IPS-11a (cell line): ENCODE measurements around the gene FRMD4A.
"Not testable (repeated sequence)": the region's sequence is repeated elsewhere in the genome, so short reads cannot be mapped to it uniquely, and the experiment has no call there.

ENCODE experiments used
- H3K4me3 ChIP-seq: one replicate; pipeline ENCODE4 v1.5.1; 2013; ENCODE audit warnings: low read depth, low read length, control low read depth

FRMD4A gene

DNA sequence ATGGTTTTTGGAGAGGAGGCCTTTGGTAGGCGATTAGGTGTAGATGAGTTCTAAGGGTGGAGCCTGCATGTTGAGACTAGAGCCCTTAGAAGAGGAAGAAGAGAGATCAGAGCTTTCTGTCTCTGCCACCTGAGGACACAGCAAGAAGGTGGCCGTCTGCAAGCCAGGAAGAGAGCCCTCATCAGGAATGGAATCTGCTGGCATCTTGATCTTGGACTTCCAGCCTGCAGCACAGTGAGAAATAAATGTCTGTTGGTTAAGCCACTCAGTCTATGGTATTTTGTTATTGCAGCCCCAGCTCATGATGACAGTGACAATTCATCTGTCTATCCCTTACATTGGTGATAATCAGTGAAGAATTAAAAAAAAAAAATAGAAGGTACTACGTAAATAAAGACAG, 408.8 kb downstream of the FRMD4A start:
- no peak overlapping the region for H3K4me3 ChIP-seq

- not testable (repeated sequence) for H3K4me3 ChIP-seq
Measured at GRCh38 chr10:13921131-13921530, 409.6 kb downstream of the FRMD4A start.

- no peak overlapping the region for H3K4me3 ChIP-seq
Measured at GRCh38 chr10:13920465-13920864, 410.3 kb downstream of the FRMD4A start.

- H3K4me3 ChIP-seq = no peak overlapping the region
Measured at GRCh38 chr10:13920031-13920430, 410.7 kb downstream of the FRMD4A start.

DNA sequence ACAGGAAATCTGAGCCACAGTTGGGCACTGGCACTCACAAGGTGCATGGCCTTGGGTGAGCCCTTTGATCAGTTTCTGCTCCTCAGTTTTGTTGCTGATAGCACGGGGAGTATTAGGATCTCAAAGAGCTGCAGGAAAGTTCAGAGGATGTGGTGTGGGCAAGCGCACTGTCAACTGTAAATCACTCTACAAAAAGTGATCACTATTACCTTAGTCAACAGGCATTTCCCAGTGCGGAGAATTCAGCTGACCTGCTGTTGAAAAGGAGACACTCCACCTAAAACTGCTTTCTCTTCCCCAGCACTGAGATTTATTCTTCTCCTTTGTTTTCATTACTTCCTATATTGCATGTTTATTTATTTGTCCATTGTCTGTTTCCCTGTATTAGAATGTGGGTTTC, 412.9 kb downstream of the FRMD4A start:
- H3K4me3 ChIP-seq = no peak overlapping the region

- no peak overlapping the region for H3K4me3 ChIP-seq
Measured at GRCh38 chr10:13916384-13916947, 414.3 kb downstream of the FRMD4A start.

GRCh38 chr10:13915710-13916109, 415.0 kb downstream of the FRMD4A start:
- no peak overlapping the region for H3K4me3 ChIP-seq

DNA sequence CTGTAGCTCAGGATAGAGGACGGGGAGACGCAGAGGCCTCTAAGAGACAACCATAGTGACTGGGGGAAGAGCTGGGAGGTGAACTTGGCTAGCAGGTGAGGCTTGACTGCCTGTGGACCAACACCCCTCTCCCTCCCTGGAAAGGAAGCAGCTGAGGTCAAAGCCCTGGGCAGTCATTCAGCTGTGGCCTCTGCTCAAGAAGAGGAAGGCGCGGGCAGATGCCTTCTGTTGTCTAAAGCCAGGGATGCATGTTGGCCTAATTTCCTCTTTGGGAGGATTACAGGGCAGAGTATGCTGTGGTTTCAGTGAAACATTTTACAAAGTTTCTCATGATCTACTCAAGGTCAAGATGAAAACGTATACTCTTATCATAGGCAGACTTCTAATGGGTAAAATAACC, 416.8 kb downstream of the FRMD4A start:
- H3K4me3 ChIP-seq = no peak overlapping the region

- H3K4me3 ChIP-seq = no peak overlapping the region
Measured at GRCh38 chr10:13911821-13912520, 418.8 kb downstream of the FRMD4A start.

DNA sequence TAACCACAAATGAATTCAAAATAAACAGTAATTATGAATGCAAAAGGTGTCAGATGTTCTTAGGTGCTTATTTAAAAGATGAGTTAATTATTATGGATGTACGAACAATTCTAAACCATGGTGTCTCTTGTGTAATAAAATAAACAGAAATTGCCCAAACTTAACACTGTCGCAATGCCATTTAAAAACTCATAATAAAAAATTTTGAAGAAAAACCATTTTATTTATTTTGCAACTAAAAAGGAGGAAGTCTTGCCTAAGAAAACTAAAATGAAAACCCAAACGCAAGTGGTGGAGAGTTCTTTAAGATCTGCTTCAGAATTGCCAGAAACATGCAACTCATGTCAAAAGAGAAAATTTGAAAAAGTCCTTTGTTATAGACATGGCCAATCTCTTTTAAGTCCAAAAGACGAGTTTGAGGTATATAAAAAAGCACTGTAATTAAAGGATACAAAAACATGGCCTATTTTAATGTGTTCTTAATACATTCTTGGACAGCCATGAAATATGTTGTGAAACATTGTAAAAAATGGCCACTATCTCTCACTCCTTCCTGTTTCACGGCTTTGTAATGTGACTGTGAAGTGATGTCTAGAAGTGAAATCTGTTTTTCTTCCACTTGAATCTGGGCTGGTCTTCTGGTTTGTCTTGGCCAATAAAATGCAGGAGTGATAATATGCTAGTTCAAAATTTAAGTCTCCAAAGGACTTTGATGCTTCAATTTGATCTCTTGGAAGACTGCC, 421.0 kb downstream of the FRMD4A start:
- H3K4me3 ChIP-seq = no peak overlapping the region

DNA sequence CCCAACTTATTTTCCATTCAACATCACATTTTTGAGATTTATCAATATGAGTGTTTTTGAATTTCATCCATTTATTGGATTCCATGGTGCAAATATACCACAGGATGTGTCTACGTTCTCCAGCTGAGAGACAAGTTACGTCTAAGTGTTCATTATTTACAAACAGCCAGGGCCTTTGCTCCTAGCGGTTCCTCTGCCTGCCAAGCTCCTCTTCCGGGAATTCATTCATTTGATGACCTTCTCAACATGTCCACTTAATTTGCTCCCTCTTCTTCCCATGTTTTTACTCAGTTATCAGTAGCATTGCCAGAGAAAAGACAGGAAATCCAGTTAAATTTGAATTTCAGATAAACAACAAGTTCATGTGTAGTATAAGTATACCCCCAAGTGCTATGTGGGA, 422.2 kb downstream of the FRMD4A start:
- H3K4me3 ChIP-seq = no peak overlapping the region

DNA sequence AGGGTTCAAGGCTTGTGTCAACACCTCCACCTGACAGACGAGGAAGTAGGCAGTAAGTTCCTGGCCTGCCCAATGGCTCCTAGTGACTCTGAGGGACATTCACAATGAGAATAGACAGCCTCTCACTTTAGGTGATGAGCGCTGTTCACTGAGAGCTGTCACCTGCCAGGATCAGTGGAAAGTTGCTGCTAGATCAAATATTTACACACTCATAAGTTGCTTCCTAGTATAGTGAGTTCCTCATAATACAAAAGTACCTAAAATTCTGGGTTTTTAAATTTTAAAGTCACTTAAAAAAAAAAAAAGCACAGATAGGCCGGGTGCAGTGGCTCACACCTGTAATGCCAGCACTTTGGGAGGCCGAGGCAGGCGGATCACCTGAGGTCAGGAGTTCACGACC, 423.2 kb downstream of the FRMD4A start:
- H3K4me3 ChIP-seq = no peak overlapping the region

GRCh38 chr10:13905281-13905680, 425.4 kb downstream of the FRMD4A start:
- H3K4me3 ChIP-seq = no peak overlapping the region

GRCh38 chr10:13904064-13904463, 426.7 kb downstream of the FRMD4A start:
- H3K4me3 ChIP-seq = no peak overlapping the region

- no peak overlapping the region for H3K4me3 ChIP-seq
Measured at GRCh38 chr10:13902868-13903587, 427.7 kb downstream of the FRMD4A start.

GRCh38 chr10:13899941-13900340, 430.8 kb downstream of the FRMD4A start:
- no peak overlapping the region for H3K4me3 ChIP-seq

GRCh38 chr10:13896146-13896545, 434.6 kb downstream of the FRMD4A start:
- not testable (repeated sequence) for H3K4me3 ChIP-seq

DNA sequence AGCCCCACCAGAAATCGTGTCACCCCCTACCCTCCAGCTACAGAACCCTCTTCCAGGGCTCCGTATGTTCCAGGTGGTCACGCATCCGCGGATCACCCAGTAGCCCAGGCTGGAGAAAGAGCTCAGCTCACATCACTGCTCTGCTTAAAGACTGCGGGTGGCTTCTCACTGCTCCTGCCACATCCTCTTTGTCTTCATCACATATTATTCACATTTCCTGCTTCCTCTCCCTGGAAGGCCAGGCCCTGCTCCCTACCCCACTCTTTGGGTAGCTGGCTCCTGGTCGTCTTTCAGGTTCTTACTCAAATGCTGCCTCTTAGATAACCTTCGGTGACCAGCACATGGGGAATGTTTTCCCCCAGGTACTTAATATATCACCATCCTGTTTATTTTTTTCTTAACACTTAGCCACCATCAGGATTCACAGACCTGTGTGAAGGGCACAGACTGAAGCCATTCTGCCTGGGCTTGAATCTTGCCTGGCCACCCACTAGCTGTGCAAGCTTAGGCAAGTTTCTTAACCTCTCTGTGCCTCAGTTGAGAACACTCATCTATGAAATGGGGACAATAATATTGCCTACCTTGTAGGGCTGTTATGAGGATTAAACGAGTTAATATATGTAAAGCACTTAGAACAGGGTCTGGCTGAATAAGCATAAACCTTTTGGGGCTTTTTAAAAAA, 436.2 kb downstream of the FRMD4A start:
- H3K4me3 ChIP-seq = no peak overlapping the region

DNA sequence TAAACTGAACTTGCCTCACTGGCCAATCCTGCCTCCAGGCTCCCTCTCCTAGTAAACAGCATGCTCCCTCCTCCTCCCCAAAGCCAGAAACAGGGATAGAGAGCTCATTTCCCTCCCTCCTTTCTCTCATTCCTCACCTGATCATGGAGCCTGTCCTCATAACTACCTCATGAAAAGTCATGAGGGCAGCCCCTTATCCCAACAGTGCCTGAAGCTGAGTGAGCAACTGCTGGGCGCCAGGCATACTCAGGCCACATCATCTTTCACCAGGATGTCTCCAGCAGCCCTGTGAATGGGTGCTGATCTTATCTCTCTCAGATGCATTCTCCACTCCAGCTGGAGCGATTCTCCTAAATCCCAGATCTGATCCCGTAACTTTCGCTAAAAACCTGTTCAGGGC, 436.8 kb downstream of the FRMD4A start:
- no peak overlapping the region for H3K4me3 ChIP-seq

DNA sequence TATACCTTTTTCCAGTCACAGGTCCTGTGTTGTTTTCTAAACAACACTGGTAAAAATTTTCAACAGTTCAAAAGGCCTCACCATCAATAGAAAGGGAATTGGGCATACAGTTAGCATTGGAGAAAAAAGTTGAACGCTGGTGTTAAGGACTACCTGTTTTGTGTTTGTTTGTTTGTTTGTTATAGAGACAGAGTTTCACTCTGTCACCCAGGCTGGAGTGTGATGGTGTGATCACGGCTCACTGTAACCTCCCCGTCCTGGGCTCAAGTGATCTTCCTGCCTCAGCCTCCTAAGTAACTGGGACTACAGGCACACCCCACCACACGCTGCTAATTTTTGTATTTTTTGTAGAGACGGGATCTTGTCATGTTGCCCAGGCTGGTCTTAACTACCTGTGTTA, 437.9 kb downstream of the FRMD4A start:
- H3K4me3 ChIP-seq = no peak overlapping the region

DNA sequence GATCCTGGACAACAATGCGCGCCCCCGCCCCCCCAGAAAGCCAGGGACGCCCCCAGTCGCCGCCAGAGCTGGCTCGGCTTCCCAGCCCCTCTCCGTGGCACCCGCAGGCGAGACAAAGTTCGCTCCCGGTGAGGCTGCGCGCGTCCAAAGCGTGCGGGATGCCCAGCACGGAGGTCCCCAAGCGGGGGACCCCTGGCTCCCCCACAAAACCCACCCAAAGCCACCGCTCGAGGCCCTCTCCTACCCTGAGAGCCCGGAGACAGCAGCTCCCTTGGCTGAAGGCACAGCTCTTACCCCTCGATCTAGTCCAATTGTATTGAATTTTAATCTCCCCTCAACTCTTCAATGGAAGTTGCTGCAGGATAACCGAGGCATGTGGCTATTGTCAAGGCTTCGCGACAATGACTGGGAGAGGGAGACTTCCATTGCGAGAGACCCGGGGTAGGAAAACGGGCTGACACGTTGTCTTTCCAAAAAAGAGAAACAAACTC, 438.7 kb downstream of the FRMD4A start:
- H3K4me3 ChIP-seq = peak overlapping the region; percentile 36
